ENCODE data around the gene CENPW.

GRCh38 chr6:126388104-126388598 is 48.2 kb downstream of the CENPW start:
- no peak for TF ChIP-seq POLR2A (IDR thresholded peaks at IDR 0.05; ENCODE audit: low read length)
- TF ChIP-seq CTCF (IDR thresholded peaks at IDR 0.05) = no peak
- TF ChIP-seq EP300 (IDR thresholded peaks at IDR 0.05) = no peak
- TF ChIP-seq HMGXB4 (CRISPR knock-in tag; IDR thresholded peaks at IDR 0.05; ENCODE audit: borderline replicate concordance) = no peak
- TF ChIP-seq REST (IDR thresholded peaks at IDR 0.05) = no peak
- no peak for TF ChIP-seq RARB (CRISPR knock-in tag; IDR thresholded peaks at IDR 0.05)
- no peak for TF ChIP-seq GATA3 (IDR thresholded peaks at IDR 0.05; ENCODE audit: borderline replicate concordance)
- no peak for TF ChIP-seq JUNB (IDR thresholded peaks at IDR 0.05)
- TF ChIP-seq MYC (IDR thresholded peaks at IDR 0.05; ENCODE audit: borderline replicate concordance, low read length) = no peak
- TF ChIP-seq HES2 (IDR thresholded peaks at IDR 0.05) = no peak
- no peak for TF ChIP-seq KDM1A (IDR thresholded peaks at IDR 0.05; ENCODE audit: low read depth)
